ENCODE results near the gene RNF144A.
A peak's percentile ranks its signal among the peaks of the same experiment; 100 is the strongest.

Gene RNF144A

GRCh38 chr2:6970551-6970950 is 53.3 kb downstream of the RNF144A start:
- peaks cover 2% of the 10 kb centered on the region for H3K36me3 ChIP-seq (ENCODE audit: control insufficient read depth, insufficient read depth, low read length)

GRCh38 chr2:6970976-6971480 is 53.8 kb downstream of the RNF144A start:
- Histone ChIP-seq H3K36me3 (ENCODE audit: control insufficient read depth, insufficient read depth, low read length) (peaks cover 2% of the 10 kb centered on the region), H3K27me3 (ENCODE audit: control insufficient read depth, insufficient read depth, low read length) (no peaks in the 10 kb centered on the region), H3K4me3 (ENCODE audit: low read depth, low read length) (no peak overlapping the region), H3K4me1 (ENCODE audit: control insufficient read depth, insufficient read depth, low read length) (no peaks in the 10 kb centered on the region), H3K9ac (ENCODE audit: low read depth, low read length) (no peak overlapping the region), H3K9me3 (ENCODE audit: control insufficient read depth, insufficient read depth, low read length) (no peaks in the 10 kb centered on the region)

More at GRCh38 chr2:6970551-6970950, 53.3 kb downstream of the RNF144A start:
- H3K27me3 ChIP-seq (ENCODE audit: control insufficient read depth, insufficient read depth, low read length) = no peaks in the 10 kb centered on the region
- H3K4me3 ChIP-seq (ENCODE audit: low read depth, low read length) = no peak overlapping the region
- no peaks in the 10 kb centered on the region for H3K4me1 ChIP-seq (ENCODE audit: control insufficient read depth, insufficient read depth, low read length)
- no peak overlapping the region for H3K9ac ChIP-seq (ENCODE audit: low read depth, low read length)
- H3K9me3 ChIP-seq (ENCODE audit: control insufficient read depth, insufficient read depth, low read length) = no peaks in the 10 kb centered on the region

GRCh38 chr2:6971502-6971901 is 54.3 kb downstream of the RNF144A start:
- Histone ChIP-seq H3K9me3 (ENCODE audit: control insufficient read depth, insufficient read depth, low read length) (no peaks in the 10 kb centered on the region), H3K9ac (ENCODE audit: low read depth, low read length) (no peak overlapping the region), H3K36me3 (ENCODE audit: control insufficient read depth, insufficient read depth, low read length) (peaks cover 2% of the 10 kb centered on the region), H3K4me1 (ENCODE audit: control insufficient read depth, insufficient read depth, low read length) (no peaks in the 10 kb centered on the region), H3K27me3 (ENCODE audit: control insufficient read depth, insufficient read depth, low read length) (no peaks in the 10 kb centered on the region), H3K4me3 (ENCODE audit: low read depth, low read length) (no peak overlapping the region)

GRCh38 chr2:6972067-6972710 is 55.0 kb downstream of the RNF144A start:
- H3K27me3 ChIP-seq (ENCODE audit: control insufficient read depth, insufficient read depth, low read length) = no peaks in the 10 kb centered on the region
- H3K36me3 ChIP-seq (ENCODE audit: control insufficient read depth, insufficient read depth, low read length) = peaks cover 2% of the 10 kb centered on the region
- no peak overlapping the region for H3K4me3 ChIP-seq (ENCODE audit: low read depth, low read length)
- H3K4me1 ChIP-seq (ENCODE audit: control insufficient read depth, insufficient read depth, low read length) = no peaks in the 10 kb centered on the region
- no peaks in the 10 kb centered on the region for H3K9me3 ChIP-seq (ENCODE audit: control insufficient read depth, insufficient read depth, low read length)
- peak overlapping the region; percentile 3 for H3K9ac ChIP-seq (ENCODE audit: low read depth, low read length)

- Histone ChIP-seq H3K9me3 (ENCODE audit: control insufficient read depth, insufficient read depth, low read length) (no peaks in the 10 kb centered on the region), H3K27me3 (ENCODE audit: control insufficient read depth, insufficient read depth, low read length) (no peaks in the 10 kb centered on the region), H3K9ac (ENCODE audit: low read depth, low read length) (no peak overlapping the region), H3K4me3 (ENCODE audit: low read depth, low read length) (no peak overlapping the region), H3K4me1 (ENCODE audit: control insufficient read depth, insufficient read depth, low read length) (no peaks in the 10 kb centered on the region), H3K36me3 (ENCODE audit: control insufficient read depth, insufficient read depth, low read length) (peaks cover 2% of the 10 kb centered on the region)
Observed at GRCh38 chr2:6973895-6974545, 56.8 kb downstream of the RNF144A start.

- no peaks in the 10 kb centered on the region for H3K9me3 ChIP-seq (ENCODE audit: control insufficient read depth, insufficient read depth, low read length)
- no peak overlapping the region for H3K4me3 ChIP-seq (ENCODE audit: low read depth, low read length)
- no peaks in the 10 kb centered on the region for H3K4me1 ChIP-seq (ENCODE audit: control insufficient read depth, insufficient read depth, low read length)
- H3K27me3 ChIP-seq (ENCODE audit: control insufficient read depth, insufficient read depth, low read length) = no peaks in the 10 kb centered on the region
- H3K9ac ChIP-seq (ENCODE audit: low read depth, low read length) = no peak overlapping the region
- no peaks in the 10 kb centered on the region for H3K36me3 ChIP-seq (ENCODE audit: control insufficient read depth, insufficient read depth, low read length)
Observed at GRCh38 chr2:6975988-6976387, 58.8 kb downstream of the RNF144A start.

- Histone ChIP-seq H3K9me3 (ENCODE audit: control insufficient read depth, insufficient read depth, low read length) (no peaks in the 10 kb centered on the region), H3K36me3 (ENCODE audit: control insufficient read depth, insufficient read depth, low read length) (no peaks in the 10 kb centered on the region), H3K9ac (ENCODE audit: low read depth, low read length) (no peak overlapping the region), H3K4me1 (ENCODE audit: control insufficient read depth, insufficient read depth, low read length) (no peaks in the 10 kb centered on the region), H3K4me3 (ENCODE audit: low read depth, low read length) (no peak overlapping the region), H3K27me3 (ENCODE audit: control insufficient read depth, insufficient read depth, low read length) (no peaks in the 10 kb centered on the region)
Observed at GRCh38 chr2:6977113-6977741, 60.0 kb downstream of the RNF144A start.

GRCh38 chr2:6977786-6978185 is 60.6 kb downstream of the RNF144A start:
- H3K4me1 ChIP-seq (ENCODE audit: control insufficient read depth, insufficient read depth, low read length) = no peaks in the 10 kb centered on the region

GRCh38 chr2:6978991-6979390 is 61.8 kb downstream of the RNF144A start:
- Histone ChIP-seq H3K9me3 (ENCODE audit: control insufficient read depth, insufficient read depth, low read length) (no peaks in the 10 kb centered on the region), H3K4me1 (ENCODE audit: control insufficient read depth, insufficient read depth, low read length) (no peaks in the 10 kb centered on the region), H3K27me3 (ENCODE audit: control insufficient read depth, insufficient read depth, low read length) (no peaks in the 10 kb centered on the region), H3K36me3 (ENCODE audit: control insufficient read depth, insufficient read depth, low read length) (no peaks in the 10 kb centered on the region), H3K9ac (ENCODE audit: low read depth, low read length) (no peak overlapping the region), H3K4me3 (ENCODE audit: low read depth, low read length) (no peak overlapping the region)

More at GRCh38 chr2:6977786-6978185, 60.6 kb downstream of the RNF144A start:
- no peaks in the 10 kb centered on the region for H3K9me3 ChIP-seq (ENCODE audit: control insufficient read depth, insufficient read depth, low read length)
- H3K27me3 ChIP-seq (ENCODE audit: control insufficient read depth, insufficient read depth, low read length) = no peaks in the 10 kb centered on the region
- no peak overlapping the region for H3K4me3 ChIP-seq (ENCODE audit: low read depth, low read length)
- H3K9ac ChIP-seq (ENCODE audit: low read depth, low read length) = no peak overlapping the region
- no peaks in the 10 kb centered on the region for H3K36me3 ChIP-seq (ENCODE audit: control insufficient read depth, insufficient read depth, low read length)

- Histone ChIP-seq H3K27me3 (ENCODE audit: control insufficient read depth, insufficient read depth, low read length) (no peaks in the 10 kb centered on the region), H3K9me3 (ENCODE audit: control insufficient read depth, insufficient read depth, low read length) (no peaks in the 10 kb centered on the region), H3K36me3 (ENCODE audit: control insufficient read depth, insufficient read depth, low read length) (no peaks in the 10 kb centered on the region), H3K4me1 (ENCODE audit: control insufficient read depth, insufficient read depth, low read length) (no peaks in the 10 kb centered on the region), H3K9ac (ENCODE audit: low read depth, low read length) (no peak overlapping the region), H3K4me3 (ENCODE audit: low read depth, low read length) (no peak overlapping the region)
Observed at GRCh38 chr2:6982449-6982848, 65.2 kb downstream of the RNF144A start.

GRCh38 chr2:6982934-6983589 is 65.8 kb downstream of the RNF144A start:
- Histone ChIP-seq H3K9me3 (ENCODE audit: control insufficient read depth, insufficient read depth, low read length) (no peaks in the 10 kb centered on the region), H3K4me3 (ENCODE audit: low read depth, low read length) (no peak overlapping the region), H3K4me1 (ENCODE audit: control insufficient read depth, insufficient read depth, low read length) (no peaks in the 10 kb centered on the region), H3K9ac (ENCODE audit: low read depth, low read length) (no peak overlapping the region), H3K27me3 (ENCODE audit: control insufficient read depth, insufficient read depth, low read length) (no peaks in the 10 kb centered on the region), H3K36me3 (ENCODE audit: control insufficient read depth, insufficient read depth, low read length) (no peaks in the 10 kb centered on the region)

Measured in iPS-15b (cell line).